Esophagus squamous epithelium (tissue), 4 donors: ENCODE data around the gene RBMS3.

Source experiments
- POLR2A ChIP-seq, 4 donors: fragments of 450-650 bp; IDR thresholded peaks; one replicate each; pipeline ENCODE4 v1.6.1; 2017; ENCODE audit warnings: antibody characterized with exemption in 4 of 4, mild to moderate bottlenecking in 4 of 4, moderate library complexity in 3 of 4
- TF ChIP-seq, protein P1 (sequence below), 6 experiments: fragments of 450-650 bp in 4 of 6; fragments of 200-600 bp in 2 of 6; sonication (generic) in 2 of 6; IDR thresholded peaks; one replicate each; pipeline ENCODE4 v1.5.1; 2016 to 2019; ENCODE audit warnings: antibody characterized with exemption in 6 of 6, mild to moderate bottlenecking in 4 of 6, moderate library complexity in 4 of 6

- TF ChIP-seq, protein P1, sequence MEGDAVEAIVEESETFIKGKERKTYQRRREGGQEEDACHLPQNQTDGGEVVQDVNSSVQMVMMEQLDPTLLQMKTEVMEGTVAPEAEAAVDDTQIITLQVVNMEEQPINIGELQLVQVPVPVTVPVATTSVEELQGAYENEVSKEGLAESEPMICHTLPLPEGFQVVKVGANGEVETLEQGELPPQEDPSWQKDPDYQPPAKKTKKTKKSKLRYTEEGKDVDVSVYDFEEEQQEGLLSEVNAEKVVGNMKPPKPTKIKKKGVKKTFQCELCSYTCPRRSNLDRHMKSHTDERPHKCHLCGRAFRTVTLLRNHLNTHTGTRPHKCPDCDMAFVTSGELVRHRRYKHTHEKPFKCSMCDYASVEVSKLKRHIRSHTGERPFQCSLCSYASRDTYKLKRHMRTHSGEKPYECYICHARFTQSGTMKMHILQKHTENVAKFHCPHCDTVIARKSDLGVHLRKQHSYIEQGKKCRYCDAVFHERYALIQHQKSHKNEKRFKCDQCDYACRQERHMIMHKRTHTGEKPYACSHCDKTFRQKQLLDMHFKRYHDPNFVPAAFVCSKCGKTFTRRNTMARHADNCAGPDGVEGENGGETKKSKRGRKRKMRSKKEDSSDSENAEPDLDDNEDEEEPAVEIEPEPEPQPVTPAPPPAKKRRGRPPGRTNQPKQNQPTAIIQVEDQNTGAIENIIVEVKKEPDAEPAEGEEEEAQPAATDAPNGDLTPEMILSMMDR (IDR thresholded peaks at IDR 0.05), result no peak
- no peak for TF ChIP-seq POLR2A (IDR thresholded peaks at IDR 0.05)
These were observed 54.6 kb downstream of the RBMS3 start for GRCh38 chr3:29335438-29335837.
